K562 (cell line): ENCODE data around the gene FOXP4. TPM values are rescaled to one million over a fixed set of nuclear protein-coding genes. Genes with fewer than 3 reads are reported as not detected.

ENCODE experiments used
- ATAC-seq: fragments of 200-7000 bp; cut with Tn5 transposase; 3 replicates; pipeline ENCODE4 v1.9.1; 2020; ENCODE audit warnings: moderate library complexity
- BruUV-seq: library from RNA; stranded (reverse); fragments of 400-500 nt; replicated peaks from 2 replicates; lab custom pipeline; 2021; lab: Mats Ljungman, UMichigan
- CTCF ChIA-PET: fragments of 300-600 bp; formaldehyde crosslinking; extraction: SDS; loops from one replicate; lab custom pipeline; 2021; ENCODE audit warnings: low intra/inter-chr PET ratio; lab: Yijun Ruan, JAX
- POLR2A ChIA-PET: fragments of 300-600, 350-650 bp; sonication (Branson Sonifier 250); formaldehyde crosslinking; extraction: SDS; loops from one replicate; lab custom pipeline; 2021; ENCODE audit warnings: antibody characterized with exemption, inconsistent platforms; lab: Yijun Ruan, JAX
- DNase-seq, 4 experiments: peaks; one replicate each; pipeline versions ENCODE4 v3.0.0 to v3.0.0-alpha.2; 2011 to 2018; ENCODE audit warnings: low spot score in 3 of 4, mixed read lengths in 3 of 4; ENCODE audit errors: extremely low read depth in 1 of 4
- FAIRE-seq: peaks from 2 replicates; lab custom pipeline; 2011; peaks lifted over from hg19 to GRCh38; lab: Jason Lieb, UNC
- H2AFZ ChIP-seq: 2 replicates; pipeline ENCODE4 v1.6.0; 2011; ENCODE audit warnings: low read depth, low read length, control low read depth, inconsistent platforms
- H3K27ac ChIP-seq: fragments of 200-600 bp; 3 replicates; pipeline ENCODE4 v1.8.0; 2011; ENCODE audit warnings: low read depth, mild to moderate bottlenecking, control low read depth, inconsistent platforms, low read length, moderate library complexity, mixed read lengths; ENCODE audit errors: extremely low read depth
- H3K27me3 ChIP-seq, 2 experiments: fragments of 300-600 bp in 1 of 2; 2 replicates in 1 of 2; 3 replicates in 1 of 2; pipeline versions ENCODE4 v1.6.0 to v1.8.0; 2011; ENCODE audit warnings: inconsistent platforms in 2 of 2, low read length in 2 of 2, mild to moderate bottlenecking in 1 of 2, mixed read lengths in 1 of 2, moderate library complexity in 1 of 2; ENCODE audit not compliant: control insufficient read depth in 2 of 2, insufficient read depth in 2 of 2
- H3K36me3 ChIP-seq: fragments of 300-600 bp; 3 replicates; pipeline ENCODE4 v1.8.0; 2011; ENCODE audit warnings: mild to moderate bottlenecking, low read length, inconsistent platforms; ENCODE audit not compliant: control insufficient read depth, insufficient read depth
- H3K4me1 ChIP-seq, 2 experiments: fragments of 200-600 bp in 1 of 2; replicated peaks in 1 of 2; 2 replicates in 1 of 2; 3 replicates in 1 of 2; pipeline versions ENCODE4 v1.5.1 to v1.8.0; 2011; ENCODE audit warnings: inconsistent platforms in 2 of 2, low read length in 2 of 2, mild to moderate bottlenecking in 1 of 2, mixed read lengths in 1 of 2, moderate library complexity in 1 of 2; ENCODE audit not compliant: control insufficient read depth in 2 of 2, insufficient read depth in 2 of 2
- H3K4me2 ChIP-seq: 2 replicates; pipeline ENCODE4 v1.6.1; 2011; ENCODE audit warnings: low read length, control low read depth, inconsistent platforms, mixed read lengths; ENCODE audit not compliant: insufficient read depth
- H3K4me3 ChIP-seq: fragments of 200-600 bp; sonication (generic), shearing (Covaris generic); 2 replicates; pipeline ENCODE4 v1.5.1; 2016; ENCODE audit warnings: control low read depth, inconsistent platforms
- H3K79me2 ChIP-seq: fragments of 200-600 bp; 3 replicates; pipeline ENCODE4 v1.8.0; 2011; ENCODE audit warnings: low read length, inconsistent platforms; ENCODE audit not compliant: control insufficient read depth, insufficient read depth
- H3K9ac ChIP-seq, 2 experiments: 2 replicates each; pipeline versions ENCODE4 v1.6.0 to v1.6.1; 2011; ENCODE audit warnings: low read depth in 2 of 2, low read length in 2 of 2, control low read depth in 1 of 2, inconsistent platforms in 1 of 2, mild to moderate bottlenecking in 1 of 2, mixed read lengths in 1 of 2; ENCODE audit not compliant: insufficient read depth in 1 of 2
- H3K9me1 ChIP-seq: one replicate; pipeline ENCODE4 v1.6.0; 2011; ENCODE audit warnings: inconsistent platforms, mild to moderate bottlenecking, low read length, moderate library complexity; ENCODE audit not compliant: control insufficient read depth, insufficient read depth
- H3K9me3 ChIP-seq: replicated peaks from 2 replicates; pipeline ENCODE4 v1.5.1; 2011; ENCODE audit warnings: low read depth, low read length, inconsistent platforms; ENCODE audit not compliant: control insufficient read depth, insufficient read depth
- H4K20me1 ChIP-seq: replicated peaks from 2 replicates; pipeline ENCODE4 v1.6.1; 2011; ENCODE audit warnings: low read length, inconsistent platforms, mixed read lengths; ENCODE audit not compliant: control insufficient read depth, insufficient read depth
- CBFA2T3 ChIP-seq: fragments of 450-650 bp; IDR thresholded peaks from 2 replicates; pipeline ENCODE4 v1.6.1; 2017
- MXI1 ChIP-seq: IDR thresholded peaks from 2 replicates; pipeline ENCODE4 v1.6.1; 2011; ENCODE audit warnings: low read depth, mild to moderate bottlenecking, improper control_type of control experiment, low read length
- POLR2AphosphoS5 ChIP-seq: IDR thresholded peaks from 2 replicates; pipeline ENCODE4 v1.6.1; 2011; ENCODE audit warnings: mild to moderate bottlenecking, low read depth, low read length, moderate library complexity; ENCODE audit not compliant: control insufficient read depth, insufficient read depth
- SP2 ChIP-seq: IDR thresholded peaks from 2 replicates; pipeline ENCODE4 v1.6.1; 2011; ENCODE audit warnings: mild to moderate bottlenecking, low read depth, low read length, moderate library complexity; ENCODE audit not compliant: poor library complexity, severe bottlenecking; ENCODE audit errors: extremely low read depth
- TAF9B ChIP-seq: fragments of 450-650 bp; IDR thresholded peaks from 2 replicates; pipeline ENCODE4 v1.6.1; 2018; ENCODE audit warnings: mild to moderate bottlenecking; ENCODE audit not compliant: partially characterized antibody
- ZNF146 ChIP-seq: IDR thresholded peaks from one replicate; pipeline ENCODE4 v1.6.1; 2018; ENCODE audit warnings: missing compliant biosample characterization; ENCODE audit not compliant: unreplicated experiment
- ZNF232 ChIP-seq: sonication (generic); formaldehyde crosslinking; IDR thresholded peaks from 2 replicates; pipeline ENCODE4 v1.8.0; 2022; ENCODE audit warnings: mild to moderate bottlenecking, missing genetic modification reagents
- ZNF589 ChIP-seq: fragments of 200-800 bp; sonication (Bioruptor generic); IDR thresholded peaks from 2 replicates; pipeline ENCODE4 v1.6.1; 2016; ENCODE audit warnings: low read depth, missing genetic modification characterization, missing compliant biosample characterization
- ZNF77 ChIP-seq: fragments of 250-450 bp; sonication (Bioruptor Pico); IDR thresholded peaks from 2 replicates; pipeline ENCODE4 v1.5.0; 2020
- WGBS: fragments of 100-300 bp; shearing (Covaris generic); methylation state at CpG from one replicate; pipeline ENCODE4 v1.1.6; 2016; ENCODE audit warnings: low coverage, mixed read lengths; ENCODE audit not compliant: insufficient coverage; ENCODE audit errors: missing lambda C conversion rate; 5-methylcytosine and 5-hydroxymethylcytosine counted together
- in situ Hi-C: fragments of 300-500 bp; cut with MboI; formaldehyde crosslinking; loops from 4 replicates; pipeline ENCODE4 v1.15.0; 2018; ENCODE audit warnings: inconsistent platforms, mixed read lengths
- intact Hi-C: fragments of 100-400 bp; cut with micrococcal nuclease; formaldehyde crosslinking; loops from 2 replicates; pipeline ENCODE4 v1.14.2; 2022
- polyA plus RNA-seq, 8 experiments: library from polyadenylated mRNA; depleted of rRNA in 4 of 8; stranded (reverse) in 5 of 8; unstranded in 3 of 8; fragments of >200 nt; fragmentation: Nextera tagmentation in 2 of 8; fragmentation: Illumina TruSeq in 1 of 8; extraction: Ambion mirVana in 2 of 8; extraction: Trizol in 1 of 8; gene quantifications; 2 replicates each; pipeline versions ENCODE4 v1.2.1 to v1.2.3, GENCODE V29; 2011 to 2014; ENCODE audit warnings: inconsistent platforms in 1 of 8, missing spikeins in 1 of 8
- total RNA-seq, 7 experiments: library from RNA; depleted of rRNA in 6 of 7; stranded (reverse); fragments of >200 nt in 6 of 7; fragmentation: Illumina TruSeq in 2 of 7; extraction: Trizol in 2 of 7; gene quantifications; 2 replicates each; pipeline versions ENCODE4 v1.2.1 to v1.2.3, GENCODE V29; 2011 to 2021; ENCODE audit warnings: low replicate concordance in 1 of 7
- TF ChIP-seq, protein P1 (sequence below): IDR thresholded peaks from 2 replicates; pipeline ENCODE4 v1.6.1; 2011; ENCODE audit warnings: borderline replicate concordance, low read depth, mild to moderate bottlenecking, moderate library complexity, low read length; ENCODE audit not compliant: insufficient read depth, poor library complexity, severe bottlenecking
- TF ChIP-seq, protein P2 (sequence below): fragments of 450-650 bp; formaldehyde crosslinking; IDR thresholded peaks from 2 replicates; pipeline ENCODE4 v1.4.0; 2022; ENCODE audit warnings: missing genetic modification characterization
- TF ChIP-seq, protein P3 (sequence below): IDR thresholded peaks from 2 replicates; pipeline ENCODE4 v1.6.1; 2012; ENCODE audit warnings: low read depth, low read length, improper control_type of control experiment, borderline replicate concordance

Gene FOXP4
- total and polyA plus RNA-seq, 9 of the 15 experiments (the other 6 are each of a cell fraction or from before 2014, with no cell fraction given), result 0.11 to 29.4 (median 2.3) TPM

DNA sequence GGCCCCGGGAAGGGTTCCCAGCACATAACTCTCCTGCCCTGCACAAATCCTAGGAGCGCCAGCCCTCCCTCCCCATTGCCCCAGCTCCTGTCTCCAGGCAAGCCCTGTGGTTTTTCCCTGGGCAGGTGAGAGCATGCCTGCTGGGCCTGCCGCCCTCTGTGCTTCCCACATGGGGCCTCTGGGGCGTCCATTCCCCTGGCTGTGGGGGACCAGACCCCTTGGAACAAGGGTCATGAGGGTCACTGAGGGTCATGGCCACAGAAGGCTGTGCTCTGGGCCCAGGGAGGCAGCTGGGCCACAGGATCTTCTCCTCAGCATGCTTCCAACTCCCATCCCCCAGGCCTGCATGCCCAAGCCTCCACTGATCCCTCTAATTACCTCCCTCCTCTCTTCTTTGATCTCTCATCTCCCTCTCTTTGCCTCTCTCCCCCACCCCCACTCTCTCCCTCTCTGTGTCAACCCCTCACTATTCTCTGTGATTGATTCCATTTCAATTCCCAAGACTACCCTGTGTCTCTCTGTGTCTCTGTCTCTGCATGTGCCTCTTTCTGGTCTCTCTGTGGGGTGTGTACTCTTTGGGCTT is 98.2 kb downstream of the FOXP4 start:
- Histone ChIP-seq H3K4me2 (no peak overlapping the region), H3K27me3 (peaks cover 49 to 85% of the 10 kb centered on the region in 2 experiments; a peak in 4 of 5 replicates), H3K4me1 (no peaks in the 10 kb centered on the region), H3K9me1 (no peaks in the 10 kb centered on the region), H3K79me2 (no peaks in the 10 kb centered on the region), H3K36me3 (no peaks in the 10 kb centered on the region), H2AFZ (no peak overlapping the region), H3K27ac (no peak overlapping the region), H3K9me3 (no peaks in the 10 kb centered on the region), H3K4me3 (no peak overlapping the region), H4K20me1 (peaks cover 20% of the 10 kb centered on the region), H3K9ac (no peak overlapping the region)
- ATAC-seq, result no peak
- no peak for FAIRE-seq
- in situ Hi-C loops (no loop called here), intact Hi-C loops (no loop called here)
- ChIA-PET CTCF (no interaction called here), POLR2A (interaction anchor here (0.6 to 0.9 kb wide), 6 partner anchors 12 to 259 kb away, joined by 3 to 4 read pairs (median 3); no protein-coding TSS in a partner anchor)
- 0% methylated on average over 4 of the region's 4 CpGs for WGBS
- DNase-seq, result no peak
- BruUV-seq, result no TSS peak
- TF ChIP-seq ZNF146 (no peak), TAF9B (no peak), ZNF589 (CRISPR knock-in tag) (no peak), CBFA2T3 (no peak), MXI1 (no peak), POLR2AphosphoS5 (no peak), ZNF232 (CRISPR knock-in tag) (no peak), ZNF77 (CRISPR knock-in tag) (no peak), SP2 (no peak)
- TF ChIP-seq, protein P1, sequence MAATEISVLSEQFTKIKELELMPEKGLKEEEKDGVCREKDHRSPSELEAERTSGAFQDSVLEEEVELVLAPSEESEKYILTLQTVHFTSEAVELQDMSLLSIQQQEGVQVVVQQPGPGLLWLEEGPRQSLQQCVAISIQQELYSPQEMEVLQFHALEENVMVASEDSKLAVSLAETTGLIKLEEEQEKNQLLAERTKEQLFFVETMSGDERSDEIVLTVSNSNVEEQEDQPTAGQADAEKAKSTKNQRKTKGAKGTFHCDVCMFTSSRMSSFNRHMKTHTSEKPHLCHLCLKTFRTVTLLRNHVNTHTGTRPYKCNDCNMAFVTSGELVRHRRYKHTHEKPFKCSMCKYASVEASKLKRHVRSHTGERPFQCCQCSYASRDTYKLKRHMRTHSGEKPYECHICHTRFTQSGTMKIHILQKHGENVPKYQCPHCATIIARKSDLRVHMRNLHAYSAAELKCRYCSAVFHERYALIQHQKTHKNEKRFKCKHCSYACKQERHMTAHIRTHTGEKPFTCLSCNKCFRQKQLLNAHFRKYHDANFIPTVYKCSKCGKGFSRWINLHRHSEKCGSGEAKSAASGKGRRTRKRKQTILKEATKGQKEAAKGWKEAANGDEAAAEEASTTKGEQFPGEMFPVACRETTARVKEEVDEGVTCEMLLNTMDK, result no peak
- TF ChIP-seq, protein P2, sequence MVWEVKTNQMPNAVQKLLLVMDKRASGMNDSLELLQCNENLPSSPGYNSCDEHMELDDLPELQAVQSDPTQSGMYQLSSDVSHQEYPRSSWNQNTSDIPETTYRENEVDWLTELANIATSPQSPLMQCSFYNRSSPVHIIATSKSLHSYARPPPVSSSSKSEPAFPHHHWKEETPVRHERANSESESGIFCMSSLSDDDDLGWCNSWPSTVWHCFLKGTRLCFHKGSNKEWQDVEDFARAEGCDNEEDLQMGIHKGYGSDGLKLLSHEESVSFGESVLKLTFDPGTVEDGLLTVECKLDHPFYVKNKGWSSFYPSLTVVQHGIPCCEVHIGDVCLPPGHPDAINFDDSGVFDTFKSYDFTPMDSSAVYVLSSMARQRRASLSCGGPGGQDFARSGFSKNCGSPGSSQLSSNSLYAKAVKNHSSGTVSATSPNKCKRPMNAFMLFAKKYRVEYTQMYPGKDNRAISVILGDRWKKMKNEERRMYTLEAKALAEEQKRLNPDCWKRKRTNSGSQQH (CRISPR knock-in tag), result no peak
- TF ChIP-seq, protein P3, sequence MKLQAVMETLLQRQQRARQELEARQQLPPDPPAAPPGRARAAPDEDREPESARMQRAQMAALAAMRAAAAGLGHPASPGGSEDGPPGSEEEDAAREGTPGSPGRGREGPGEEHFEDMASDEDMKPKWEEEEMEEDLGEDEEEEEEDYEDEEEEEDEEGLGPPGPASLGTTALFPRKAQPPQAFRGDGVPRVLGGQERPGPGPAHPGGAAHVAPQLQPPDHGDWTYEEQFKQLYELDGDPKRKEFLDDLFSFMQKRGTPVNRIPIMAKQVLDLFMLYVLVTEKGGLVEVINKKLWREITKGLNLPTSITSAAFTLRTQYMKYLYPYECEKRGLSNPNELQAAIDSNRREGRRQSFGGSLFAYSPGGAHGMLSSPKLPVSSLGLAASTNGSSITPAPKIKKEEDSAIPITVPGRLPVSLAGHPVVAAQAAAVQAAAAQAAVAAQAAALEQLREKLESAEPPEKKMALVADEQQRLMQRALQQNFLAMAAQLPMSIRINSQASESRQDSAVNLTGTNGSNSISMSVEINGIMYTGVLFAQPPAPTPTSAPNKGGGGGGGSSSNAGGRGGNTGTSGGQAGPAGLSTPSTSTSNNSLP, result no peak
